NCI-H1436 treated with DMSO at 0.1 percent for 48 hours (cell line): ENCODE data around the gene RPS6KC1.
A peak's percentile ranks its signal among the peaks of the same experiment; 100 is the strongest.
"Not testable (repeated sequence)": the region's sequence is repeated elsewhere in the genome, so short reads cannot be mapped to it uniquely, and the experiment has no call there.

ENCODE experiments used
- DNase-seq: peaks from one replicate; lab custom pipeline; 2025; lab: John Stamatoyannopoulos, UW

The RPS6KC1 gene

GRCh38 chr1:213055767-213056166 is 4.7 kb downstream of the RPS6KC1 start:
- DNase-seq: no peak

GRCh38 chr1:213057264-213058059 is 6.4 kb downstream of the RPS6KC1 start:
- no peak for DNase-seq

GRCh38 chr1:213060836-213061235 is 9.8 kb downstream of the RPS6KC1 start:
- DNase-seq: peak; percentile 14

GRCh38 chr1:213061263-213061662 is 10.2 kb downstream of the RPS6KC1 start:
- DNase-seq: no peak

- no peak for DNase-seq
Measured at GRCh38 chr1:213065800-213066199, 14.8 kb downstream of the RPS6KC1 start.

- no peak for DNase-seq
Measured at GRCh38 chr1:213066363-213066762, 15.3 kb downstream of the RPS6KC1 start.

- no peak for DNase-seq
Measured at GRCh38 chr1:213067352-213067751, 16.3 kb downstream of the RPS6KC1 start.

- DNase-seq: no peak
Measured at GRCh38 chr1:213070406-213070805, 19.4 kb downstream of the RPS6KC1 start.

GRCh38 chr1:213075725-213076124 is 24.7 kb downstream of the RPS6KC1 start:
- DNase-seq: no peak

- DNase-seq: no peak
Measured at GRCh38 chr1:213082420-213083111, 31.5 kb downstream of the RPS6KC1 start.

- DNase-seq: no peak
Measured at GRCh38 chr1:213083112-213083445, 32.0 kb downstream of the RPS6KC1 start.

GRCh38 chr1:213087911-213088310 is 36.9 kb downstream of the RPS6KC1 start:
- DNase-seq: no peak

GRCh38 chr1:213089924-213090677 is 39.1 kb downstream of the RPS6KC1 start:
- DNase-seq: no peak

GRCh38 chr1:213094446-213094845 is 43.4 kb downstream of the RPS6KC1 start:
- no peak for DNase-seq

GRCh38 chr1:213095467-213095866 is 44.4 kb downstream of the RPS6KC1 start:
- DNase-seq: no peak

- no peak for DNase-seq
Measured at GRCh38 chr1:213099682-213100399, 48.8 kb downstream of the RPS6KC1 start.

GRCh38 chr1:213100565-213100964 is 49.5 kb downstream of the RPS6KC1 start:
- not testable (repeated sequence) for DNase-seq

GRCh38 chr1:213103377-213104306 is 52.6 kb downstream of the RPS6KC1 start:
- DNase-seq: no peak

GRCh38 chr1:213104604-213105003 is 53.6 kb downstream of the RPS6KC1 start:
- no peak for DNase-seq

- DNase-seq: no peak
Measured at GRCh38 chr1:213106298-213106697, 55.3 kb downstream of the RPS6KC1 start.

- no peak for DNase-seq
Measured at GRCh38 chr1:213107613-213108012, 56.6 kb downstream of the RPS6KC1 start.
